Astrocyte (in vitro differentiated cells and primary cell): ENCODE results near the gene RIMBP2. TPM values are rescaled to one million over a fixed set of nuclear protein-coding genes. Genes with fewer than 3 reads are reported as not detected.

Experiments
- DNase-seq: peaks from one replicate; pipeline ENCODE4 v3.0.0-alpha.2; 2010; ENCODE audit warnings: low read depth
- FAIRE-seq: peaks from 2 replicates; lab custom pipeline; 2011; peaks lifted over from hg19 to GRCh38; lab: Jason Lieb, UNC
- H2AFZ ChIP-seq: 2 replicates; pipeline ENCODE4 v1.6.0; 2012; ENCODE audit warnings: low read depth, low read length, inconsistent platforms
- H3K27ac ChIP-seq: 2 replicates; pipeline ENCODE4 v1.5.1; 2011; ENCODE audit warnings: low read depth, low read length, inconsistent platforms
- H3K27me3 ChIP-seq: 2 replicates; pipeline ENCODE4 v1.6.0; 2011; ENCODE audit warnings: low read length, inconsistent platforms; ENCODE audit not compliant: insufficient read depth
- H3K36me3 ChIP-seq: 2 replicates; pipeline ENCODE4 v1.5.1; 2011; ENCODE audit warnings: low read length, inconsistent platforms; ENCODE audit not compliant: insufficient read depth
- H3K4me1 ChIP-seq: 2 replicates; pipeline ENCODE4 v1.5.1; 2011; ENCODE audit warnings: low read length, inconsistent platforms; ENCODE audit not compliant: insufficient read depth
- H3K4me2 ChIP-seq: 2 replicates; pipeline ENCODE4 v1.6.0; 2012; ENCODE audit warnings: low read length, inconsistent platforms
- H3K4me3 ChIP-seq: 2 replicates; pipeline ENCODE4 v1.5.1; 2011; ENCODE audit warnings: low read depth, mild to moderate bottlenecking, low read length, inconsistent platforms; ENCODE audit not compliant: insufficient read depth
- H3K79me2 ChIP-seq: 2 replicates; pipeline ENCODE4 v1.6.0; 2012; ENCODE audit warnings: mild to moderate bottlenecking, low read length, inconsistent platforms; ENCODE audit not compliant: insufficient read depth
- H3K9ac ChIP-seq: 2 replicates; pipeline ENCODE4 v1.6.0; 2012; ENCODE audit warnings: mild to moderate bottlenecking, low read length, inconsistent platforms
- H3K9me3 ChIP-seq: 2 replicates; pipeline ENCODE4 v1.5.1; 2012; ENCODE audit warnings: low read depth, mild to moderate bottlenecking, low read length, inconsistent platforms; ENCODE audit not compliant: insufficient read depth
- H4K20me1 ChIP-seq: 2 replicates; pipeline ENCODE4 v1.6.0; 2012; ENCODE audit warnings: low read length, inconsistent platforms; ENCODE audit not compliant: insufficient read depth
- H3K27ac Mint-ChIP-seq: one replicate; pipeline ENCODE4 v1.8.0; 2021; ENCODE audit warnings: mild to moderate bottlenecking, mixed read lengths; ENCODE audit not compliant: unreplicated experiment
- H3K27me3 Mint-ChIP-seq: one replicate; pipeline ENCODE4 v1.8.0; 2021; ENCODE audit warnings: low read depth, mixed read lengths; ENCODE audit not compliant: unreplicated experiment
- H3K36me3 Mint-ChIP-seq: one replicate; pipeline ENCODE4 v1.8.0; 2021; ENCODE audit warnings: low read depth, mixed read lengths; ENCODE audit not compliant: unreplicated experiment
- H3K4me1 Mint-ChIP-seq: one replicate; pipeline ENCODE4 v1.8.0; 2021; ENCODE audit warnings: low read depth, mixed read lengths; ENCODE audit not compliant: unreplicated experiment
- H3K4me3 Mint-ChIP-seq: one replicate; pipeline ENCODE4 v1.8.0; 2021; ENCODE audit warnings: mild to moderate bottlenecking, moderate library complexity, mixed read lengths; ENCODE audit not compliant: unreplicated experiment
- H3K9me3 Mint-ChIP-seq: one replicate; pipeline ENCODE4 v1.8.0; 2021; ENCODE audit warnings: mild to moderate bottlenecking, mixed read lengths; ENCODE audit not compliant: unreplicated experiment
- CTCF ChIP-seq: IDR thresholded peaks from 2 replicates; pipeline ENCODE4 v1.5.1; 2011; ENCODE audit warnings: low read depth, mild to moderate bottlenecking, inconsistent platforms, low read length, moderate library complexity; ENCODE audit not compliant: insufficient read depth
- EZH2 ChIP-seq: IDR thresholded peaks from 2 replicates; pipeline ENCODE4 v1.6.1; 2012; ENCODE audit warnings: mild to moderate bottlenecking, low read length, inconsistent platforms; ENCODE audit not compliant: insufficient read depth
- total RNA-seq: library from RNA; stranded (reverse); gene quantifications from 2 replicates; pipeline ENCODE4 v1.2.1, GENCODE V29; 2021

The RIMBP2 gene
- total RNA-seq, 1 donor from 2014 or later, result 2.2 TPM

GRCh38 chr12:130525384-130526172, 190.5 kb downstream of the RIMBP2 start:
- no peaks in the 10 kb centered on the region for H4K20me1 ChIP-seq
- no peak for FAIRE-seq
- H3K4me1 ChIP-seq, result no peaks in the 10 kb centered on the region

GRCh38 chr12:130524759-130525158, 191.3 kb downstream of the RIMBP2 start:
- Histone ChIP-seq H3K4me1 (no peaks in the 10 kb centered on the region), H3K79me2 (no peaks in the 10 kb centered on the region), H3K9ac (no peak overlapping the region), H3K4me3 (no peak overlapping the region), H3K27me3 (no peaks in the 10 kb centered on the region), H3K9me3 (peaks cover 3% of the 10 kb centered on the region), H3K27ac (no peak overlapping the region), H4K20me1 (no peaks in the 10 kb centered on the region), H3K36me3 (no peaks in the 10 kb centered on the region), H3K4me2 (no peak overlapping the region), H2AFZ (no peak overlapping the region)
- TF ChIP-seq CTCF (no peak), EZH2 (no peak)
- FAIRE-seq, result no peak
- Mint-ChIP-seq H3K9me3 (peaks cover 8% of the 10 kb centered on the region), H3K4me1 (no peaks in the 10 kb centered on the region), H3K36me3 (no peaks in the 10 kb centered on the region), H3K27me3 (peaks cover 8% of the 10 kb centered on the region), H3K4me3 (no peak overlapping the region), H3K27ac (no peak overlapping the region)
- no peak for DNase-seq

More at GRCh38 chr12:130525384-130526172, 190.5 kb downstream of the RIMBP2 start:
- no peak overlapping the region for H3K4me3 Mint-ChIP-seq
- peaks cover 6% of the 10 kb centered on the region for H3K9me3 Mint-ChIP-seq
- no peaks in the 10 kb centered on the region for H3K79me2 ChIP-seq
- no peak overlapping the region for H3K27ac ChIP-seq
- no peaks in the 10 kb centered on the region for H3K36me3 ChIP-seq
- H3K9ac ChIP-seq, result no peak overlapping the region
- H3K27me3 ChIP-seq, result no peaks in the 10 kb centered on the region
- H3K4me2 ChIP-seq, result no peak overlapping the region
- no peaks in the 10 kb centered on the region for H3K36me3 Mint-ChIP-seq
- H2AFZ ChIP-seq, result no peak overlapping the region
- H3K4me3 ChIP-seq, result no peak overlapping the region
- DNase-seq, result no peak
- no peak for TF ChIP-seq CTCF
- TF ChIP-seq EZH2, result no peak
- H3K9me3 ChIP-seq, result peaks cover 3% of the 10 kb centered on the region
- H3K27ac Mint-ChIP-seq, result no peak overlapping the region
- peaks cover 8% of the 10 kb centered on the region for H3K27me3 Mint-ChIP-seq
- no peaks in the 10 kb centered on the region for H3K4me1 Mint-ChIP-seq
